ENCODE measurements around the gene FNIP2. TPM values are rescaled to one million over a fixed set of nuclear protein-coding genes. Genes with fewer than 3 reads are reported as not detected.

Gene FNIP2
- polyA plus RNA-seq, 1 donor from 2014 or later = 51.7 TPM

GRCh38 chr4:158933236-158933635 is 164.4 kb downstream of the FNIP2 start:
- Histone ChIP-seq H3F3A (ENCODE audit: insufficient read depth, low read length, poor library complexity, severe bottlenecking) (no peaks in the 10 kb centered on the region), H3K9me3 (ENCODE audit: low read length) (peaks cover 5% of the 10 kb centered on the region), H3K4me2 (ENCODE audit: low read length) (no peak overlapping the region), H3K36me3 (ENCODE audit: insufficient read depth, low read length) (no peaks in the 10 kb centered on the region), H3K9me2 (ENCODE audit: insufficient read depth, low read length) (no peaks in the 10 kb centered on the region), H3K27me3 (ENCODE audit: insufficient read depth, low read depth, low read length) (no peaks in the 10 kb centered on the region), H2AFZ (ENCODE audit: low read depth, low read length) (no peak overlapping the region), H4K20me1 (ENCODE audit: insufficient read depth) (no peaks in the 10 kb centered on the region), H3K79me2 (replicated peaks; ENCODE audit: insufficient read depth, low read length) (no peaks in the 10 kb centered on the region), H3K4me3 (ENCODE audit: low read length) (no peak overlapping the region), H3K9ac (ENCODE audit: low read length) (no peak overlapping the region), H3K27ac (ENCODE audit: low read length) (no peak overlapping the region)
- TF ChIP-seq EP300 (conservative IDR thresholded peaks at IDR 0.05; ENCODE audit: poor library complexity, severe bottlenecking) = no peak
- TF ChIP-seq MXI1 (conservative IDR thresholded peaks at IDR 0.05; ENCODE audit: poor library complexity, severe bottlenecking) = no peak
- no peak for TF ChIP-seq REST (IDR thresholded peaks at IDR 0.05; ENCODE audit: borderline replicate concordance)
- no peak for TF ChIP-seq CTCF (IDR thresholded peaks at IDR 0.05; ENCODE audit: poor library complexity, severe bottlenecking)
- TF ChIP-seq POLR2AphosphoS5 (IDR thresholded peaks at IDR 0.05) = no peak
- TF ChIP-seq TAF1 (IDR thresholded peaks at IDR 0.05; ENCODE audit: low read depth) = no peak

- no peaks in the 10 kb centered on the region for H3F3A ChIP-seq (ENCODE audit: insufficient read depth, low read length, poor library complexity, severe bottlenecking)
- H3K79me2 ChIP-seq (replicated peaks; ENCODE audit: insufficient read depth, low read length) = no peaks in the 10 kb centered on the region
- no peaks in the 10 kb centered on the region for H4K20me1 ChIP-seq (ENCODE audit: insufficient read depth)
- no peak overlapping the region for H3K9ac ChIP-seq (ENCODE audit: low read length)
- no peak for TF ChIP-seq SMC3 (conservative IDR thresholded peaks at IDR 0.05; ENCODE audit: poor library complexity)
- TF ChIP-seq EP300 (conservative IDR thresholded peaks at IDR 0.05; ENCODE audit: poor library complexity, severe bottlenecking) = no peak
- TF ChIP-seq EZH2 (IDR thresholded peaks at IDR 0.05; ENCODE audit: borderline replicate concordance, insufficient read depth, low read length, poor library complexity, severe bottlenecking) = no peak
- no peak for TF ChIP-seq POLR2AphosphoS5 (IDR thresholded peaks at IDR 0.05)
- no peak for TF ChIP-seq MXI1 (conservative IDR thresholded peaks at IDR 0.05; ENCODE audit: poor library complexity, severe bottlenecking)
- TF ChIP-seq REST (IDR thresholded peaks at IDR 0.05; ENCODE audit: borderline replicate concordance) = no peak
- TF ChIP-seq RAD21 (conservative IDR thresholded peaks at IDR 0.05) = no peak
- TF ChIP-seq CTCF (IDR thresholded peaks at IDR 0.05; ENCODE audit: poor library complexity, severe bottlenecking) = no peak
- TF ChIP-seq TAF1 (IDR thresholded peaks at IDR 0.05; ENCODE audit: low read depth) = no peak
- H3K27ac ChIP-seq (ENCODE audit: low read length) = no peak overlapping the region
- H3K36me3 ChIP-seq (ENCODE audit: insufficient read depth, low read length) = no peaks in the 10 kb centered on the region
- no peak overlapping the region for H2AFZ ChIP-seq (ENCODE audit: low read depth, low read length)
- H3K27me3 ChIP-seq (ENCODE audit: insufficient read depth, low read depth, low read length) = no peaks in the 10 kb centered on the region
- no peaks in the 10 kb centered on the region for H3K9me2 ChIP-seq (ENCODE audit: insufficient read depth, low read length)
- no peak overlapping the region for H3K4me3 ChIP-seq (ENCODE audit: low read length)
- H3K4me2 ChIP-seq (ENCODE audit: low read length) = no peak overlapping the region
- H3K9me3 ChIP-seq (ENCODE audit: low read length) = no peaks in the 10 kb centered on the region
Observed at GRCh38 chr4:158934996-158935669, 166.3 kb downstream of the FNIP2 start.

Data from neural cell (in vitro differentiated cells).